HG03432 (cell line): ENCODE results near the gene COQ8A.

ENCODE experiments used
- ATAC-seq: cut with Tn5 transposase; IDR thresholded peaks from one replicate; pipeline ENCODE4 v1.9.1; 2021; ENCODE audit warnings: mild to moderate bottlenecking, moderate library complexity; ENCODE audit not compliant: unreplicated experiment

COQ8A gene

DNA sequence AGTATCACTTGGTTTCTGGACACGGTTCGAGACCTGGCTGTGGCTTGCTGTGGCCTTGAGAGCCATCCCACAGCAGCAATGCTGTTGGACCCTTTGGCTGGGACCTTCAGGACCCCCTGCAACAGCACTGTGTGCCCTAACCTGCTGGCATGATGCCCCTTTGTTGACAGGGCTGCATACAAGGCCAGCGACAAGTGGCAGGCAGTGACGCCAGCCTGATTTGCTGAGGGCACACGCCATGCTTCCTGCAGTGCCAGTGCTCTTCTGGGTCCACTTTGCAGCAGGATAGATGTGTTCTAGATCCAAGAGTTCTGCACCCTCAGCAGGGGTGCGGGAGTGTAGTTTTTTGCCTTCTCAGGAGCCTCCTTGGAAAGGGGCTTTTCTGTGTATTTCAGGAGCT, 32.8 kb downstream of the COQ8A start:
- no peak for ATAC-seq

GRCh38 chr1:226973371-226973897, 33.3 kb downstream of the COQ8A start:
- ATAC-seq = no peak

- ATAC-seq = no peak
Measured at GRCh38 chr1:226973898-226974543, 33.9 kb downstream of the COQ8A start.

DNA sequence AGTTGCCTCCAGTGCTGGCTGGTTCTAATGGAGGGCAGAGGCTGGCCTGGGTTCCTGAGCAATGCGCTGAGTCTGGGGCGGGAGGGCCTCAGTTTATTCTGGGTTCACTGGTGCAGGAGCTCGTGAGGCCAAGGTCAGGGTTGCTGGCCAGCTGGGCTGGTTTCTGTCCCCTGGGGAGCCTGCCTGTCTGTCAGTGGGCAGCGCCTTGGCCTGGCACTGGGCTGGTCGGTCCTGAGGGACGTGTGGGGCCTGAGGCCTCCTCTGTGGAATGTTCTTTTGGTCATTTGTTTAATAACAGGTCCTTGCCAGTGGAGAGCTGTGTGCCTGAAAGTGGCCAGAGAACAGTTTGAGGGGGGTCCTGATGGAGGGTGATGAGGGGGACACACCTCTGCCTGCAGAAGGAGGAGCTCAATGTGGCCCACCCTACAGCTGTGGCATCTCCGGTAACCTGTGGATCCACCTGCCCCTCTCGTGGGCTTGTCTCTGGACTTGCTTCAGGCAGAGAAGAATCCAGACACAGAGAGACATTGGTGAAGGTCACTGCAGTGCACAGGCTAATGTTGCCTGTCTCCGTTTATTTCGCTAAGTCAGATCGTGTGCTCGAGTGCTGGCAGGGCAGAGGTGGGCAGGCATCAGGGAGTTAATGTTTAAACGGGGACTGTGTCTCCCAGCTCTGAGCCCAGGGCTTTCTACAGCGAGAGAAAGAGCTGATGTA, 34.6 kb downstream of the COQ8A start:
- ATAC-seq = no peak

DNA sequence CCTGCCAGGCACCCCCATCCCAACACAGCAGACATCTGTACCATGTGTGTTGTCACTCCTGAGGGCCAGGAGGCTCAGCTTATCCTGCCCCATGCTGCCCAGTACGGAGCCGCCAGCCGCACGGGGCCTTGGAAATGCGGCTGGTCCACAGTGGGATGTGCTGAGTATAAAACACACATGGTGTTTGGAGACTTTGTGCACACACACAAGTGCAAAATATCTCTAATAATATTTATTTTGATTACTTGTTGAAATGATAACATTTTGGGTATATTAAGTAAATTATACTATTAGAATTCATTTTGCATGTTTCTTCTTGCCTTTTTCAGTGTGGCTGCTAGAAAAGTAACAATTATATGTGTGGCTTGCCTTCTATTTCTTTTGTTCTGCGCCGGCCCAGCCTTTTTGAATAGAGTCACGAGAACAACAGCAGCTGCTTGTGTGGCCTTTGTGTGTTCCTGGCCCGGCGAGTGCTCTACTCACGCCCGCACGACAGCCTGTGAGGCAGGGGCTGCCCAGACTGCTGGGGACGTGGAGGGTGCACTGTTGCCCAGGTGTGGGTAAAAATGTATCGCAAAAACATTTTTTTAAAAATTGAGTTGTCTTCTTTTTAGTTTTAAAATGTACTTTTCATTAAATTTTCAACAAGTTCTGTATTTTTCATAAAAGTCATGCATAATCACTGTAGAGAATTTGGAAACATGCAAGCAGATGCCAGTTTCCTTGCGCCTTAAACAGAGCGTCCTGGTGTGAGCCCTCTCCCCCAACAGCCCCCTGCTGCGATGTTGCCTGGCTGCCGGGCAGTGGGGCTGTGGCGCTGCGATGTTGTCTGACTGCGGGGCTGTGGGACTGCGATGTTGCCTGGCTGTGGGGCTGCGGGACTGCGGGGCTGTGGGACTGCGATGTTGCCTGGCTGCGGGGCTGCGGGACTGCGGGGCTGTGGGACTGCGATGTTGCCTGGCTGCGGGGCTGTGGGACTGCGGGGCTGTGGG, 35.5 kb downstream of the COQ8A start:
- ATAC-seq = no peak

DNA sequence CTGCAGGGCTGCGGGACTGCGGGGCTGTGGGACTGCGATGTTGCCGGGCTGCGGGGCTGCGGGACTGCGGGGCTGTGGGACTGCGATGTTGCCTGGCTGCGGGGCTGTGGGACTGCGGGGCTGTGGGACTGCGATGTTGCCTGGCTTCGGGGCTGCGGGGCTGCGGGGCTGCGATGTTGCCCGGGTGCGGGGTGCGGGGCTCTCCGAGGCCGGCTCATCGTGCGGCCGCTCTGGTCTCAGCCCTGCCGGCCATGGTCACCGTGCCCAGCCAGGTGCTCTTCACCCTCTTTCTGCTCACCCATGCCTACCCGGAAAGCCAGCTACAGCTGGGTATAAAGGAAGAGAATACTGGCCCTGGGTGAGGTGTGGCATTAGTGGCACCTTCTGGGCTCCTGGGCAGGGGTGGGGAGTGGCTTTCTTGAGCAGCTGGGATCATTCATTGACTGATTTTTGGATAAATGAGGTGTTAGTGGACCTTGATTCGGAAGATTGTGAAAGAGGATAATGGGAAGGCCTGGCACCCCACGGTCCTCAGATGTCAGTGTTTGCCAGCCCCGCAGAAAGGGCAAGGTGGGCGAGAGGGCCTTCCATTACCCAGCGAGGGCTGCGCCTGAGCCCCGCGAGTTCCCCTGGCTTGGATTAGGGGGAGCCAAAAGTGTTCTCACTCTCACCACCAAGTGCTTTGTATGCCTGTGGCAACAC, 36.3 kb downstream of the COQ8A start:
- no peak for ATAC-seq

- no peak for ATAC-seq
Measured at GRCh38 chr1:226976978-226977642, 37.0 kb downstream of the COQ8A start.

DNA sequence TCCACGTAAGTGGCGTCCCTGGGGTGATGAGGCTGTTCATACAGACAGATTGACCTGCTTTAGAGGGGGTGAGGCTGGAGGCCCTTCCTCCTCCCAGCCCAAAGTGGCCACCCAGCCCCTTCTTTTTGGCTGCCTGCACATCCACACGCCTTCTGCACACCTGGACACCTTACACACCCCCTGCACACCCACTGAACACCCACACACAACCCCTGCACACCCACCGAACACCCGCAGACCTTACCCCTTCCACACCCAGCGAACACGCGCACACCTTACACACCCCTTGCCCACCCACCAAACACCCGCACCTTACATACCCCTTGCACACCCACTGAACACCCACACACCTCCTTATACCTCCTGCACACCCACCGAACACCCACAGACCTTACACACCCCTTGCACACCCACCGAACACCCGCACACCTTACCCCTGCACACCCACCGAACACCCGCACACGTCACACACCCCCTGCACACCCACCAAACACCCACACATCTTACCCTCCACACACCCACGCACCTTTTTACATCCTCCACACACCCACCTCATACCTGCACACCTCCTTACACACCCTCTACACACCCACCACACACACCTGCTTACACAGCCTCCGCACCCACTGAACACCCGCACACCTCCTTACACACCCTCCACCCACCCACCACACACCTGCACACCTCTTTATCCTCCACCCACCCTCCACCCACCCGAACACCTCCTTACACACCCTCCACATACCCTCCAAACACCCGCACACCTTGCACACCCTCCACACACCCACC, 37.7 kb downstream of the COQ8A start:
- ATAC-seq = no peak

DNA sequence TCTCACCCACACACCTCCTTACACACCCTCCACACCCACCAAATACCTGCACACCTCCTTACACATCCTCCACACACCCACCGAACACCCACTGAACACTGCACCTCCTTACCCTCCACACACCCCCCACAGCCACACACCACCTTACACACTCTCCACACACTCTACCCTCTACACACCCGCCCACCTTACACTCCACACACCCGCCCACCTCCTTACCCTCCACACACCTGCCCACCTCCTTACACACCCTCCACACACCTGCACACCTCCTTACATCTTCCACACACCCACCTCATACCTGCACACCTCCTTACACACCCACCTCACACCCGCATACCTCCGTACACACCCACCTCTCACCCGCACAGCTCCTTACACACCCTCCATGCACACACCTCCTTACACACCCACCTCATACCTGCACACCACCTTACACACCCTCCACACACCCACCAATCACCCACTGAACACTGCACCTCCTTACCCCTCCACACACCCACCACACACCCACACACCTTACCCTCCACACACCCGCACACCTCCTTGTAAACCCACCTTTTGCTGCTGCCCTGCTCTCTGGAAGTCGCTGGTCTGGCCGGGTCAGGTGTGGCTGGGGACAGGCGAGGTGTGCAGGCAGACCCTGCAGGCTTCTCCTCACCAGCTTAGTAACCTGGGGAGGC, 38.5 kb downstream of the COQ8A start:
- no peak for ATAC-seq

- ATAC-seq = no peak
Measured at GRCh38 chr1:226979115-226979516, 39.0 kb downstream of the COQ8A start.

GRCh38 chr1:226979517-226980121, 39.5 kb downstream of the COQ8A start:
- no peak for ATAC-seq

DNA sequence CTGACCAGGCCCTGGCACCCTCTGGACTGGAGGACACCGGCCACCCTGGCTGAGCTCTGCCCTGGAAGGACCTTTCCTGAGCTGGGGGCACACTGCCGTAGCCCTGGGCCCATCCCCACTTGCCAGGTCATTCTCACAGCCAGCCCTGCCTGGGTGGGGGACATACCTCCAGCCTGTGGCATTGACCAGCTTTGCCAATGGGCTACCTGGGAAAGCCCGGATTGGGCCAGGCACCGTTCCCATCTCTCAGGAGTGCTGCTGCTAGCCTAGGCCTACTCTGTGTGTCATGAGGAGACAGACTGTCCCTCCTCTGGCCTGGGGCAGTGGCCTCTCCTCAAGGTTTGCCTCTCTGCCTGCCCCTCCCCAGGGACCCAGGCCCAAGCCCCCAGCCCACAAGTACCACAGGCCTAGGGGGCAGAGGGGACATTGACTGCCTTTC, 40.0 kb downstream of the COQ8A start:
- no peak for ATAC-seq

DNA sequence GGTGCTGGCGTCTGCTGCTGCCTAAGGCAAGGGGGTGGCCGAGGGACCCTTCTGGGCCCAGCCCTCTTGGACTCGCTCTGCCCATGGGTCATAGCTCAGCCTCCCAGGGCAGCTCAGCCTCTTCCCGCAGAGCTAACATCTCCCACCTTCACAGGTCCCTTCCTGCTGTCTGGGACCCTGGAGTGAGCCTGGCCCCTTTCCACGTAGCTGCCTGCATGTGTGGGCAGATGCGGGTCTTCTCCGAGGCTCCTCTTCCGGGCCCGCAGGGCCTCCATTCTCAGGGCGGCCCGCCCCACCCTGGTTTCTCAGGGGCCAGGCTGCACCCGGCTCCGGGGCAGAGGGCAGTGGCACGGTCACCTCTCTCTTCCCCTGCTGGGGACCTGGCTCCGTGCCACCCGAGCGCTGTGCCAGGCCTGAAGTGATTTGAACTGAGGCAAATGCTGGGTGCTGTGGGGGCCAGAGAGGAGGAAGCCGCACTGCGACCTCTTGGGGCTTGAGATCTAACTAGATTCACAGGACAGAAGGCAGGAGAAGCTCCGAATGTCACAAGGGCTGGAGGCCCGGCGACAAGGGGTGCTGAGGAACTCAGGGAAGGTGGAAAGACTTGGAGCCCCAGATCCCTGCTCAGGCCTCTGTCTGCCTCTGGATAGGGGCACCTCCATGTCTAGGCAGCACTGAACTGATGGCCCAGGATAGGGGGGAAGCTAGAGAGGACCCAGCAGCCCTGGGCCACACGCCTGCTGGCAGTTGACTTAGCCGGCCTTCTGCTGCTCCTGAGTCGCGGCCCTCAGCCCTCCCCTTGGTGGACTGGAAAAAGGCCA, 40.7 kb downstream of the COQ8A start:
- no peak for ATAC-seq

- ATAC-seq = no peak
Measured at GRCh38 chr1:226981386-226981817, 41.3 kb downstream of the COQ8A start.

DNA sequence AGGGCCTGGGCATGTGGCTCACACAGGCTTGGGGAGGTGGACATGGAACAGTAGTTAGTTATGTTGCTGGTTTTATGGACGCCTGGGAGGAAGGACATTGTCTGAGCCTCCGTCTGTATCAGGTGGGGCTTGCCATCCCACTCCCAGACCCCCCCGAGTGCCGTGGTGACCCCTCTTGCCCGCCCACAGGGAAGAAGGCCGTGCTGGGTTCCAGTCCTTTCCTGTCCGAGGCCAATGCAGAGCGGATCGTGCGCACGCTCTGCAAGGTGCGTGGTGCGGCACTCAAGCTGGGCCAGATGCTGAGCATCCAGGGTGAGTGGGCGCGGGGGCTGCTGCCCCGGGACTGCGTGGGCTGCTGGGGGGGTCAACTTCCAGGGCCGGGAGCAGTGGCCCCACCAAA, 41.7 kb downstream of the COQ8A start:
- ATAC-seq = no peak

GRCh38 chr1:226982451-226983177, 42.5 kb downstream of the COQ8A start:
- ATAC-seq = no peak
